Right renal pelvis (tissue), 4 donors: Measurements from ENCODE around the gene MCM5. TPM values are rescaled to one million over a fixed set of nuclear protein-coding genes. Genes with fewer than 3 reads are reported as not detected.
"Not testable (repeated sequence)": the region's sequence is repeated elsewhere in the genome, so short reads cannot be mapped to it uniquely, and the experiment has no call there.

Source experiments
- DNase-seq, 4 donors: peaks; one replicate each; pipeline ENCODE4 v3.0.0-alpha.2; 2013; ENCODE audit warnings: low read depth in 4 of 4, low spot score in 3 of 4, missing footprints in 1 of 4
- polyA plus RNA-seq, 4 donors: library from polyadenylated mRNA; unstranded; fragments of 120-200 nt; gene quantifications; one replicate each; pipeline ENCODE4 v1.2.1, GENCODE V29; 2013; ENCODE audit not compliant: insufficient read length in 4 of 4

MCM5 gene
- polyA plus RNA-seq, 4 donors = 56.5 to 74.2 (median 69.0) TPM

DNA sequence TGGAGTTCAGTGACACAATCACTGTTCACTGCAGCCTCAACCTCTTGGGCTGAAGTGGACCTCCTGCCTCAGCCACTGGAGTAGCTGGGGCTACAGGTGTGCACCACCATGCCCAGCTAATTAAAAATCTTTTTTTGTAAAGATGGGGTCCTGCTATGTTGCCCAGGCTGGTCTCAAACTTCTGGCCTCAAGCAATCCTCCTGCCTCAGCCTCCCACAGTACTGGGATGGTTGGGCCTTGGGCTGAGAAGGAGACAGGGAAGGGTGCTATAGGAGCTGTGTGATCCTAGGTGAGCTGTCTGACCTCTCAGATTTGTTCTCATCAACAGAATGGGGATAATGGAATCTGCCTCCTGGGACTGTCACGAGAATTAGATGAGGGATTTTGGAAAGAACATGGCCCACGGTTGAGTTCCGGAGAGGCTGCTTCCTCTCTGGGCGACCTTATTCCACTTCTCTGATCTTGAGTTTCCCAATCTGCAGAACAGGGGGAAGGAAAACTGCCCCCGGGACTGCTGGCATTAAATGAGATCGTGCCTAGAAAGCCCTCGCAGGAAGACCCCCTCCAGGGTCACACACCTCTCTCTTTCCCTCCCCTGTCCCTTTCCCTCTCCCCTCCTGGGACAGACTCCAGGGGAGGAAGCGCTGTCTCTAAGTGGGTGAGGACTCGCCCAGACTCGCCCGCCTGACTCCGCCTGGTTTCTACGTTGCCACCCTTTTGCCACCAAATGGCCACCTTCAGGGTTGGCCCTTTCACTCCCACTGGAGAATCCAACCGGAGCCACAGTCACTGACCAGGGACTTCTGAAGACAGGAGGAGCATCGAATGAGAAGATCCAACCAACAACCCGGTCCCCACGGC lies 50.1 kb downstream of the MCM5 start:
- no peak for DNase-seq

- no peak for DNase-seq
Measured at GRCh38 chr22:35450824-35451569, 51.1 kb downstream of the MCM5 start.

DNA sequence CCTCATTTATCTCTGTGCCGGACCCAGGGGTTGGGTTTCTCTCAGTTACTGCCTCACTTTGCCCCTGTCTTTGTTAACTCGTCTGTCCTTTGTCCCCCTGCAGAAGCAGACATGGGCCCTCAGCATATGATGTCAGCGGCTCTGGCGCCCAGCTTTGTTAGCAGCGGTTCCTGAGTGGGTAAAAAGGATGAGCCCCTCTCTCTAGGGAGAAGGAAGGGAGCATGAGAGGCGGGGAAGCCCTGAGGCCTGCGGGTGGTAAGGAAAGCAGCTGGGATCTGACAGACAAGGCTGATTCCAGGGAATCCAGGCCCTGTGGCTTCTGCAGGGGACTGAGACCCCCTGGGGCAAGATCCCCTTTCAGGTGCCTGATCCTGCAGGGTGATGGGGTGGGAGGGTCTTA lies 51.7 kb downstream of the MCM5 start:
- DNase-seq = no peak

DNA sequence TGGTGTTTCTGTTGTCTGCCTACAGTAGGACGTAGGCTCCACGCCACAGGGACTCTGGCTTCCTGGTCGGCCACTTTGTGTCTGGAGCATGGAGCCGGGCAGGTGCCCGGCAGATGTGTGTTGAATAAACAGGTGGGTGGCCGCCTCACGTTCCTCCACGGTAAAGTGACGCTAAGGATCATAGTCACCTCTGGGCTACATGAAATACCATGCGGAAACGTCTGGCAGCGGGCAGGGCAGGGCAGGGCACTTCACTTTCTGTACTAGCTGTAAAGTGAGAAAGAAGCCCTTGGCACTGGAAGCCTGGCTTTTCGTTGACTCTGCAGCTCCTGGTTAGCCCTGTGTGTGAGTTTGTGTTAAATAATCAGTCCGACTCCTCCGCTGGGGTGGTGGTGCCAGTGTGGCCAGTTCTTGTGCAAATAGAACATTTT lies 52.4 kb downstream of the MCM5 start:
- no peak for DNase-seq

GRCh38 chr22:35452810-35453743 lies 53.1 kb downstream of the MCM5 start:
- DNase-seq = no peak

DNA sequence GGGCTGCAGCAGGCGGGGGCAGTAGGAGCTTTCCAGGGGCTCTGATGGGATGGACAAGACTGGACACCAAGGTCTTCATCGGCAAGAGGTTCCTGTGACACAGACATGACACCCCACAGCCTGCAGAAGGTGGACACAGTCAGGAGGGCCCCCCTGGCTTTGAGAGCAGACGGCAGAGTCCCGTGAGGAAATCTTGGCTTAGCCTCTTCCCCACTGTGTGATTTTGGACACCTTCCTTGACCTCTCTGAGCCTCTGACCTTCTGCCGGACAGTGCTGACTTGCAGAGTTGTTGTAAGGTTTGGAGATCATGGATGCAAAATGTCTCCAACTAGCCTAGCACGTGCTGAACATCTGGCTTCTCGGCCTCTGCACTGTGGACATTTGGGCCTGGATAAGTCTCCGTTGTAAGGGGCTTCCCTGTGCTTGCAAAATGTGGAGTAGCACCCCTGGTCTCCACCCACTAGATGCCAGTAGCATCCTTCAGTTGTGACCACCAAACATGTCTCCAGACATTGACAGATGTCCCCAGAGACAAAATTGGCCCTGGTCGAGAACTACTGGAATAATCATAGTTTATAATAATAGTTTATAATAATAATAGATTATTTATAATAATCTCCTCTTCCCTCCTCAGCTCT lies 54.6 kb downstream of the MCM5 start:
- DNase-seq = no peak

DNA sequence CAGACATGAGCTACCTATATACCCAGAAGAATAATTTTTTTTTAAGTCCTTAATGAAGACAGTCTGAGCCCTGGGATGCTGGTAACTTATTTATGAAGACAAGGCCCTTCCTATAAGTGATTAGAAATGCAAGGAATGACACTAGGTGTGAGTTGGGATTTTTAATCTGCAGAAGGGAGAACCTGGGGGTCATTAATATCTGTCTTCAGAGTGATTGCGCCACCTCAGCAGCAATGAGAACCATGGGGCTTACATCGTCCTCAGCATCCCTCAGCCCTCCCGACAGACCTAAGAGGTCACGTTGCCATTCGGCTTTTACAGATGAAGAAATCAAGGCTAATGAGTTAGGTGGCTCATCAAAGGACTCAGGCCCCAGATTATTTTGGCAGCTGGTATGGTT lies 55.6 kb downstream of the MCM5 start:
- no peak for DNase-seq

DNA sequence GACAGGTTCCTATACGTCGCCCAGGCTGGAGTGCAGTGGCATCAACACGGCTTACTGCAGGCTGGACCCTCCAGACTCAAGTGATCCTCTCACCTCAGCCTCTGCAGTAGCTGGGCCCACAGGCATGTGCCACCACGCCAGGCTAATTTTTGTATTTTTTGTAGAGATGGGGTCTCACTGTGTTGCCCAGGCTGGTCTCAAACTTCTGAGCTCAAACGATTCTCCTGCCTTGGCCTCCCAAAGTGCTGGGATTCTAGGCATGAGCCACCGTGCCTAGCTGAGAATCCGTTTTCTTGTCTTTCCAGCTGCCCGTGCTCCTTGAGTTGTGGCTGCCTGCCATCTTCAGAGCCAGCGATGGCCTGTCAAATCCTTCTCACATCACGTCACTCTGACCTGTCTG lies 56.8 kb downstream of the MCM5 start:
- DNase-seq = no peak

DNA sequence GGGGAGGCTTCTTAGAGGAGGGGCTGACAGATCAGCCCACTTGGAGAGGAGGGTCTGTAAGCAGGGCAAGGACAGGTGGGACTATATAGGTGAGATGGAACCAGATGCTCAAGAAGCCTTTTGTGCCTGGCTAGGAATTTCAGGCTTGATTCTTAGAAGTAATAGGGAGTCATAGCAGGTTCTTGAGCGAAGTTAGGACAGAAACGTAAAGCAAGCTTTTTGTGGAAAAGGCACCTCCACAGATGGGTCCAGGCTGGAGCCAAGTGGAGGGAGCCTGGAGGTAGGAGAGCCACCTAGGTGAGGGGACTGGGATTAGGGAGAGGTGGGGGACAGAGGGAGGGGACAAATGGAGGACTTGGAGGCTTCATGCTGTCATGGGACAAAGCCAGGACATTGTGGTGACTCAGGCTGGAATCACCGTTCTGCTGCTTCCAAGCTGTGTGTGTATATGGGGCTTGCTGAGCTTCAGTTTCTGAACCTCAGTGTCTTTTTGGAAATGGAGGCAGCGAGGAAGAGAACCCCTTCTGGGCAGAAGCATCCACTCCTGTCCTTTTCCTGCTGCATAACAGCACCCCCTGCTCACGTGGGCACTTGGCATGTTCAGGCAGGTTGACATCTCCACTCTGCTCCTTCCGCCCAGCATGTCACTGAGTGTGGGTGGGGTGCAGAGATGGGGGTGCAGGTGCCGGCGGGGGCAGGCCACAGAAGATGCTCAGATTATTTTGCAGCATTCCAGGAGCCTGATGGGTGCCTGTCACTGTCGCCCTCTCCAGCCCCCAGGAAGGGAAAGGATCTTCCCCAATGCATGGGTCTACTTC lies 58.0 kb downstream of the MCM5 start:
- no peak for DNase-seq

- DNase-seq = no peak
Measured at GRCh38 chr22:35458547-35459422, 58.8 kb downstream of the MCM5 start.

- no peak for DNase-seq
Measured at GRCh38 chr22:35459423-35459894, 59.5 kb downstream of the MCM5 start.

- not testable (repeated sequence) for DNase-seq
Measured at GRCh38 chr22:35459976-35460375, 60.0 kb downstream of the MCM5 start.

DNA sequence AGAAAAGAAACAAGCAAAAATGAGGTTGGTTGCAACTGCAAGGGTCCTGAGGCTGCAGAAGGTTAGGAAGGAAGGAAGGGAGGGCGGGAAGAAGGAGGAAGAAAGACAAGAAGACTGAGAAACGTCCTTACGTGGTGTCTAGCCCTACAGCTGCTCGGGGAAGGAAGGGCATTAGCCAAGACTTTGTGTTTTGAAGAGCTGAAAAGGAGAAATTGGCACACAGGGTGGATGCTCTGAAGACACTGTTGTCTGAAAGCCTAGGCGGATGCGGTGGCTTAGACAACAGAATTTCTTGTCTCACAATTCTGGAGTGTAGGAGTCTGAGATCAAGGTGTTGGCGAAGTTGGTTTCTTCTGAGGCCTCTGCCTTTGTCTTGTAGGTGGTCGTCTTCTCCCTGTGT lies 60.7 kb downstream of the MCM5 start:
- no peak for DNase-seq

GRCh38 chr22:35462498-35463230 lies 62.7 kb downstream of the MCM5 start:
- no peak for DNase-seq

- no peak for DNase-seq
Measured at GRCh38 chr22:35463231-35463933, 63.4 kb downstream of the MCM5 start.

- no peak for DNase-seq
Measured at GRCh38 chr22:35464399-35464798, 64.5 kb downstream of the MCM5 start.

DNA sequence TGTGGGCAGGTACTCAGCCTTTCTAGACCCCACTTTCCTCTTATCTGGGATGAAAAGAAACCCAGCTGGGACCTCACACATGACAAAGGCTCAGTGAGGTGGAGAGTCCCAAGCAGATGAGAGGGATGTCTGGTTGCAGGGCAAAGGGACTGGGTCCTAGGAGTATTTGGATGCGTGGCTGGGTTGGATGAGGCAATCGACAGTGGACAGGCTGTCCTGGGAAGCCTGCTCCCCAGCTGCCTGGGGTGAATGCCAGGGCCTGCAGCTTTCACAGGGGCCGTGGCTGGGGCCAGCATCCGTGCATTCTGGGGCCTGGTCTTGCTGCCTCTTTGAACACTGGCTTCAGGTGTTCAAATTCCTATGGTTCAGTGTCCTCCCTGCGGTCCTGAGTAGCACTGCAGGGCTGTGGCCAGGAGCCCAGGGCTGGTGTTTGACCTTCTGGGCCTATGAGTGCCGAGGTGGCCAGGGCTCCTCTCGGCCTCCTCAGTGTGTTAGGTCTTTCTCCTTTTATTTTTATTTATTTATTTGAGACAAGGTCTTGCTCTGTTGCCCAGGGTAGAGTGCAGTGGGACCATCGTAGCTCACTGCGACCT lies 65.3 kb downstream of the MCM5 start:
- DNase-seq = no peak
